ENCODE measurements around the gene SLC4A3. TPM values are rescaled to one million over a fixed set of nuclear protein-coding genes. Genes with fewer than 3 reads are reported as not detected.

The SLC4A3 gene
- total and polyA plus RNA-seq, 2 of the 13 experiments (the other 11 are each of a cell fraction or from before 2014, with no cell fraction given): 0.18 to 0.95 TPM

DNA sequence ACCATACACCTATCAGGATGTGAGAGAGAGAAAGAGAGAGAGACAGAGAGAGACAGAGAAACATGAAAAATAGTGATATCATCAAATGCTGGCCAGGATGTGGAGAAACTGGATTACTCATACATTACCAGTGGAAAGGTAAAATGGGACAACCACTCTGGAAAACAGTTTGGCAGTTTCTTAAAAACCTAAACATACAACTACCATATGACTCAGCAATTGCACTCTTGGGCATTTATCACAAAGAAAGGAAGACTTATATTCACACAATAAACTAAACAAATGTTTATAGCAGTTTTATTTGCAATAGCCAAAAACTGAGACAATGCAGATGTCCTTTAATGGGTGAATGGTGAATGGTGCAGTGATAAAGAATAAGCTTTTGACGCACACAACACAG lies 29.1 kb downstream of the SLC4A3 start:
- BruUV-seq (replicated peaks): no TSS peak
- FAIRE-seq (no peak), ATAC-seq (no peak), DNase-seq (ENCODE audit: low spot score) (no peak)
- peaks cover 16% of the 10 kb centered on the region for H3K9me3 ChIP-seq (ENCODE audit: low read length)
- H2AFZ ChIP-seq (ENCODE audit: low read length): no peak overlapping the region
- no peak overlapping the region for H3K9ac ChIP-seq (ENCODE audit: insufficient read depth, low read depth, low read length)
- POLR2A ChIA-PET: no interaction called here
- no peaks in the 10 kb centered on the region for H3K36me3 ChIP-seq (replicated peaks in 1 of 2; ENCODE audit: control insufficient read depth in 1 of 2, insufficient read depth in 2 of 2, low read length in 2 of 2)
- in situ Hi-C loops (cut with HindIII; ENCODE audit: extremely low pct_ligation_motif_present, low pct_unique_long_range_greater_than_20kb): no loop called here
- H3K4me1 ChIP-seq (ENCODE audit: insufficient read depth, low read length): peaks cover 6% of the 10 kb centered on the region; the same call in 1 of the 2 replicates
- no peak overlapping the region for H3K27ac ChIP-seq (ENCODE audit: extremely low read length, insufficient read depth, low read length)
- no peaks in the 10 kb centered on the region for H4K20me1 ChIP-seq (ENCODE audit: insufficient read depth, low read length)
- intact Hi-C loops (cut with micrococcal nuclease; ENCODE audit: unreplicated experiment): no loop called here
- 90% methylated on average over 1 of the region's 1 CpG for WGBS (ENCODE audit: low lambda C conversion rate)
- no peak overlapping the region for H3K4me3 ChIP-seq (replicated peaks in 1 of 3; ENCODE audit: insufficient read depth in 1 of 3, low read depth in 2 of 3, low read length in 3 of 3)
- CTCF ChIA-PET (ENCODE audit: low intra/inter-chr PET ratio, low total read pairs): no interaction called here
- H3K79me2 ChIP-seq (ENCODE audit: insufficient read depth, low read length): no peaks in the 10 kb centered on the region
- H3K4me2 ChIP-seq (ENCODE audit: low read depth, low read length): no peak overlapping the region
- peaks cover 0 to 12% of the 10 kb centered on the region in 2 experiments; a peak in 2 of 5 replicates for H3K27me3 ChIP-seq (ENCODE audit: control insufficient read depth in 1 of 2, insufficient read depth in 2 of 2, low read length in 2 of 2)
- TF ChIP-seq ZNF652 (CRISPR knock-in tag; IDR thresholded peaks at IDR 0.05; ENCODE audit: borderline replicate concordance, low read depth) (no peak), NFE2L2 (IDR thresholded peaks at IDR 0.05; ENCODE audit: low read length) (0 out of 2 replicates have a peak, but pooled peaks have one; percentile 39), SP1 (IDR thresholded peaks at IDR 0.05) (no peak), SP1 (CRISPR knock-in tag; IDR thresholded peaks at IDR 0.05) (no peak), NCOA2 (CRISPR knock-in tag; IDR thresholded peaks at IDR 0.05) (no peak), ATF7 (IDR thresholded peaks at IDR 0.05) (peak; percentile 50), ATF7 (CRISPR knock-in tag; IDR thresholded peaks at IDR 0.05) (no peak), REXO4 (CRISPR knock-in tag; IDR thresholded peaks at IDR 0.05; ENCODE audit: borderline replicate concordance) (no peak), TCF7 (IDR thresholded peaks at IDR 0.05; ENCODE audit: low read depth) (no peak), HCFC1 (IDR thresholded peaks at IDR 0.05; ENCODE audit: low read depth, low read length) (no peak), KDM6A (CRISPR knock-in tag; IDR thresholded peaks at IDR 0.05; ENCODE audit: low read depth) (no peak)
- TF ChIP-seq, protein P1, sequence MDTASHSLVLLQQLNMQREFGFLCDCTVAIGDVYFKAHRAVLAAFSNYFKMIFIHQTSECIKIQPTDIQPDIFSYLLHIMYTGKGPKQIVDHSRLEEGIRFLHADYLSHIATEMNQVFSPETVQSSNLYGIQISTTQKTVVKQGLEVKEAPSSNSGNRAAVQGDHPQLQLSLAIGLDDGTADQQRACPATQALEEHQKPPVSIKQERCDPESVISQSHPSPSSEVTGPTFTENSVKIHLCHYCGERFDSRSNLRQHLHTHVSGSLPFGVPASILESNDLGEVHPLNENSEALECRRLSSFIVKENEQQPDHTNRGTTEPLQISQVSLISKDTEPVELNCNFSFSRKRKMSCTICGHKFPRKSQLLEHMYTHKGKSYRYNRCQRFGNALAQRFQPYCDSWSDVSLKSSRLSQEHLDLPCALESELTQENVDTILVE (CRISPR knock-in tag; IDR thresholded peaks at IDR 0.05): no peak
- TF ChIP-seq, protein P2, sequence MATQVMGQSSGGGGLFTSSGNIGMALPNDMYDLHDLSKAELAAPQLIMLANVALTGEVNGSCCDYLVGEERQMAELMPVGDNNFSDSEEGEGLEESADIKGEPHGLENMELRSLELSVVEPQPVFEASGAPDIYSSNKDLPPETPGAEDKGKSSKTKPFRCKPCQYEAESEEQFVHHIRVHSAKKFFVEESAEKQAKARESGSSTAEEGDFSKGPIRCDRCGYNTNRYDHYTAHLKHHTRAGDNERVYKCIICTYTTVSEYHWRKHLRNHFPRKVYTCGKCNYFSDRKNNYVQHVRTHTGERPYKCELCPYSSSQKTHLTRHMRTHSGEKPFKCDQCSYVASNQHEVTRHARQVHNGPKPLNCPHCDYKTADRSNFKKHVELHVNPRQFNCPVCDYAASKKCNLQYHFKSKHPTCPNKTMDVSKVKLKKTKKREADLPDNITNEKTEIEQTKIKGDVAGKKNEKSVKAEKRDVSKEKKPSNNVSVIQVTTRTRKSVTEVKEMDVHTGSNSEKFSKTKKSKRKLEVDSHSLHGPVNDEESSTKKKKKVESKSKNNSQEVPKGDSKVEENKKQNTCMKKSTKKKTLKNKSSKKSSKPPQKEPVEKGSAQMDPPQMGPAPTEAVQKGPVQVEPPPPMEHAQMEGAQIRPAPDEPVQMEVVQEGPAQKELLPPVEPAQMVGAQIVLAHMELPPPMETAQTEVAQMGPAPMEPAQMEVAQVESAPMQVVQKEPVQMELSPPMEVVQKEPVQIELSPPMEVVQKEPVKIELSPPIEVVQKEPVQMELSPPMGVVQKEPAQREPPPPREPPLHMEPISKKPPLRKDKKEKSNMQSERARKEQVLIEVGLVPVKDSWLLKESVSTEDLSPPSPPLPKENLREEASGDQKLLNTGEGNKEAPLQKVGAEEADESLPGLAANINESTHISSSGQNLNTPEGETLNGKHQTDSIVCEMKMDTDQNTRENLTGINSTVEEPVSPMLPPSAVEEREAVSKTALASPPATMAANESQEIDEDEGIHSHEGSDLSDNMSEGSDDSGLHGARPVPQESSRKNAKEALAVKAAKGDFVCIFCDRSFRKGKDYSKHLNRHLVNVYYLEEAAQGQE (IDR thresholded peaks at IDR 0.05; ENCODE audit: borderline replicate concordance in 1 of 2, low read depth in 1 of 2, low read length in 2 of 2): no peak
- TF ChIP-seq, protein P3, sequence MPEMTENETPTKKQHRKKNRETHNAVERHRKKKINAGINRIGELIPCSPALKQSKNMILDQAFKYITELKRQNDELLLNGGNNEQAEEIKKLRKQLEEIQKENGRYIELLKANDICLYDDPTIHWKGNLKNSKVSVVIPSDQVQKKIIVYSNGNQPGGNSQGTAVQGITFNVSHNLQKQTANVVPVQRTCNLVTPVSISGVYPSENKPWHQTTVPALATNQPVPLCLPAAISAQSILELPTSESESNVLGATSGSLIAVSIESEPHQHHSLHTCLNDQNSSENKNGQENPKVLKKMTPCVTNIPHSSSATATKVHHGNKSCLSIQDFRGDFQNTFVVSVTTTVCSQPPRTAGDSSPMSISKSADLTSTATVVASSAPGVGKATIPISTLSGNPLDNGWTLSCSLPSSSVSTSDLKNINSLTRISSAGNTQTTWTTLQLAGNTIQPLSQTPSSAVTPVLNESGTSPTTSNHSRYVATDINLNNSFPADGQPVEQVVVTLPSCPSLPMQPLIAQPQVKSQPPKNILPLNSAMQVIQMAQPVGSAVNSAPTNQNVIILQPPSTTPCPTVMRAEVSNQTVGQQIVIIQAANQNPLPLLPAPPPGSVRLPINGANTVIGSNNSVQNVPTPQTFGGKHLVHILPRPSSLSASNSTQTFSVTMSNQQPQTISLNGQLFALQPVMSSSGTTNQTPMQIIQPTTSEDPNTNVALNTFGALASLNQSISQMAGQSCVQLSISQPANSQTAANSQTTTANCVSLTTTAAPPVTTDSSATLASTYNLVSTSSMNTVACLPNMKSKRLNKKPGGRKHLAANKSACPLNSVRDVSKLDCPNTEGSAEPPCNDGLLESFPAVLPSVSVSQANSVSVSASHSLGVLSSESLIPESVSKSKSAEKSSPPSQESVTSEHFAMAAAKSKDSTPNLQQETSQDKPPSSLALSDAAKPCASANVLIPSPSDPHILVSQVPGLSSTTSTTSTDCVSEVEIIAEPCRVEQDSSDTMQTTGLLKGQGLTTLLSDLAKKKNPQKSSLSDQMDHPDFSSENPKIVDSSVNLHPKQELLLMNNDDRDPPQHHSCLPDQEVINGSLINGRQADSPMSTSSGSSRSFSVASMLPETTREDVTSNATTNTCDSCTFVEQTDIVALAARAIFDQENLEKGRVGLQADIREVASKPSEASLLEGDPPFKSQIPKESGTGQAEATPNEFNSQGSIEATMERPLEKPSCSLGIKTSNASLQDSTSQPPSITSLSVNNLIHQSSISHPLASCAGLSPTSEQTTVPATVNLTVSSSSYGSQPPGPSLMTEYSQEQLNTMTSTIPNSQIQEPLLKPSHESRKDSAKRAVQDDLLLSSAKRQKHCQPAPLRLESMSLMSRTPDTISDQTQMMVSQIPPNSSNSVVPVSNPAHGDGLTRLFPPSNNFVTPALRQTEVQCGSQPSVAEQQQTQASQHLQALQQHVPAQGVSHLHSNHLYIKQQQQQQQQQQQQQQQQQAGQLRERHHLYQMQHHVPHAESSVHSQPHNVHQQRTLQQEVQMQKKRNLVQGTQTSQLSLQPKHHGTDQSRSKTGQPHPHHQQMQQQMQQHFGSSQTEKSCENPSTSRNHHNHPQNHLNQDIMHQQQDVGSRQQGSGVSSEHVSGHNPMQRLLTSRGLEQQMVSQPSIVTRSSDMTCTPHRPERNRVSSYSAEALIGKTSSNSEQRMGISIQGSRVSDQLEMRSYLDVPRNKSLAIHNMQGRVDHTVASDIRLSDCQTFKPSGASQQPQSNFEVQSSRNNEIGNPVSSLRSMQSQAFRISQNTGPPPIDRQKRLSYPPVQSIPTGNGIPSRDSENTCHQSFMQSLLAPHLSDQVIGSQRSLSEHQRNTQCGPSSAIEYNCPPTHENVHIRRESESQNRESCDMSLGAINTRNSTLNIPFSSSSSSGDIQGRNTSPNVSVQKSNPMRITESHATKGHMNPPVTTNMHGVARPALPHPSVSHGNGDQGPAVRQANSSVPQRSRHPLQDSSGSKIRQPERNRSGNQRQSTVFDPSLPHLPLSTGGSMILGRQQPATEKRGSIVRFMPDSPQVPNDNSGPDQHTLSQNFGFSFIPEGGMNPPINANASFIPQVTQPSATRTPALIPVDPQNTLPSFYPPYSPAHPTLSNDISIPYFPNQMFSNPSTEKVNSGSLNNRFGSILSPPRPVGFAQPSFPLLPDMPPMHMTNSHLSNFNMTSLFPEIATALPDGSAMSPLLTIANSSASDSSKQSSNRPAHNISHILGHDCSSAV (CRISPR knock-in tag; IDR thresholded peaks at IDR 0.05; ENCODE audit: borderline replicate concordance): no peak
